Measurements from ENCODE around the gene MEIS1. TPM values are rescaled to one million over a fixed set of nuclear protein-coding genes. Genes with fewer than 3 reads are reported as not detected.

MEIS1 gene
- total RNA-seq, 1 donor from 2014 or later = not detected

- no peak for DNase-seq
- Mint-ChIP-seq H3K9me3 (no peaks in the 10 kb centered on the region), H3K36me3 (ENCODE audit: low read depth) (no peaks in the 10 kb centered on the region), H3K27me3 (no peaks in the 10 kb centered on the region), H3K4me1 (no peaks in the 10 kb centered on the region), H3K4me3 (no peak overlapping the region), H3K27ac (no peak overlapping the region)
- POLR2A ChIA-PET = no interaction called here
- intact Hi-C loops (cut with micrococcal nuclease) = no loop called here
- TF ChIP-seq CTCF (IDR thresholded peaks at IDR 0.05) = no peak
- CTCF ChIA-PET = no interaction called here
- ATAC-seq (ENCODE audit: low read depth) = no peak
Observed at GRCh38 chr2:66516499-66516898, 81.6 kb downstream of the MEIS1 start.

- TF ChIP-seq CTCF (IDR thresholded peaks at IDR 0.05) = no peak
- no peak for ATAC-seq (ENCODE audit: low read depth)
Observed at GRCh38 chr2:66517772-66518171, 82.8 kb downstream of the MEIS1 start.

GRCh38 chr2:66519264-66519843 is 84.4 kb downstream of the MEIS1 start:
- no peaks in the 10 kb centered on the region for H3K36me3 Mint-ChIP-seq (ENCODE audit: low read depth)
- DNase-seq (no peak), ATAC-seq (ENCODE audit: low read depth) (no peak)
- no peak overlapping the region for H3K27ac Mint-ChIP-seq
- ChIA-PET CTCF (no interaction called here), POLR2A (no interaction called here)
- H3K4me3 Mint-ChIP-seq = no peak overlapping the region
- H3K27me3 Mint-ChIP-seq = peaks cover 11% of the 10 kb centered on the region
- no peaks in the 10 kb centered on the region for H3K9me3 Mint-ChIP-seq
- no peak for TF ChIP-seq CTCF (IDR thresholded peaks at IDR 0.05)
- no peaks in the 10 kb centered on the region for H3K4me1 Mint-ChIP-seq
- intact Hi-C loops (cut with micrococcal nuclease) = no loop called here

More at GRCh38 chr2:66517772-66518171, 82.8 kb downstream of the MEIS1 start:
- no peaks in the 10 kb centered on the region for H3K36me3 Mint-ChIP-seq (ENCODE audit: low read depth)
- H3K4me1 Mint-ChIP-seq = no peaks in the 10 kb centered on the region
- H3K27me3 Mint-ChIP-seq = peaks cover 9% of the 10 kb centered on the region
- no peak overlapping the region for H3K27ac Mint-ChIP-seq
- H3K9me3 Mint-ChIP-seq = no peaks in the 10 kb centered on the region
- H3K4me3 Mint-ChIP-seq = no peak overlapping the region
- no peak for DNase-seq
- ChIA-PET CTCF (interaction anchor here (1.0 kb wide), 1 partner anchor 12 kb away, joined by 4 read pairs; no protein-coding TSS in a partner anchor), POLR2A (no interaction called here)
- intact Hi-C loops (cut with micrococcal nuclease) = no loop called here

GRCh38 chr2:66521291-66521922 is 86.5 kb downstream of the MEIS1 start:
- intact Hi-C loops (cut with micrococcal nuclease) = no loop called here
- Mint-ChIP-seq H3K4me3 (no peak overlapping the region), H3K36me3 (ENCODE audit: low read depth) (no peaks in the 10 kb centered on the region), H3K9me3 (no peaks in the 10 kb centered on the region), H3K27ac (no peak overlapping the region), H3K4me1 (no peaks in the 10 kb centered on the region), H3K27me3 (peaks cover 11% of the 10 kb centered on the region)
- ChIA-PET POLR2A (no interaction called here), CTCF (no interaction called here)
- no peak for TF ChIP-seq CTCF (IDR thresholded peaks at IDR 0.05)
- DNase-seq (no peak), ATAC-seq (ENCODE audit: low read depth) (no peak)

- no peak for DNase-seq
- no peak for ATAC-seq (ENCODE audit: low read depth)
- TF ChIP-seq CTCF (IDR thresholded peaks at IDR 0.05) = no peak
- Mint-ChIP-seq H3K4me1 (no peaks in the 10 kb centered on the region), H3K27me3 (peaks cover 11% of the 10 kb centered on the region), H3K36me3 (ENCODE audit: low read depth) (no peaks in the 10 kb centered on the region), H3K4me3 (no peak overlapping the region), H3K9me3 (no peaks in the 10 kb centered on the region), H3K27ac (no peak overlapping the region)
- ChIA-PET CTCF (no interaction called here), POLR2A (no interaction called here)
- intact Hi-C loops (cut with micrococcal nuclease) = no loop called here
Observed at GRCh38 chr2:66522611-66523376, 87.9 kb downstream of the MEIS1 start.
